HFF-Myc (cell line): ENCODE measurements around the gene KRTAP4-5.
"Not testable (repeated sequence)": the region's sequence is repeated elsewhere in the genome, so short reads cannot be mapped to it uniquely, and the experiment has no call there.

Experiments used
- DNase-seq: peaks from one replicate; pipeline ENCODE4 v3.0.0-alpha.2; 2011; ENCODE audit warnings: low read depth; ENCODE audit errors: extremely low read depth
- H3K4me3 ChIP-seq: replicated peaks from 2 replicates; pipeline ENCODE4 v1.5.1; 2011; ENCODE audit warnings: low read depth, mild to moderate bottlenecking, control low read depth, low read length
- CTCF ChIP-seq: IDR thresholded peaks from 2 replicates; pipeline ENCODE4 v1.5.1; 2012; ENCODE audit warnings: mild to moderate bottlenecking, low read depth, low read length, control low read depth; ENCODE audit errors: missing control alignments

Gene KRTAP4-5

DNA sequence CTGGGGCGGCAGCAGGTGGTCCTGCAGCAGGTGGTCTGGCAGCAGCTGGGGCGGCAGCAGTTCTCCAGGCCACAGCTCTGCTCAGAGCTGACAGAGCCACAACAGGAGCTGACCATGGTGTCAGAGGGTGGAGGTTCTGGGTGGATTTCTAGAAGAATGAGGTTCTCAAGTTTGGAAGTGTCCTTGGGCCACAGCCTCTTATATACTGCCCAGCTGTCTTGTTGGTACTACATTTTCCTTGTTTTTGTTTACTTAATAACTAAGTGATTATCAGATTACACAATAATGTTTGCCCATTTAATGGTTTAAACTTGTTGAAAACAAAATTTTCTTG lies at the start of gene KRTAP4-5:
Gene KRTAP4-5 (minus strand): TSS at position 174 of the 334 bp plus-strand sequence. CDS start 58 bp downstream, at position 116.
- no peak for DNase-seq
- no peak within 1 kb of the TSS for H3K4me3 ChIP-seq
- TF ChIP-seq CTCF, result no peak

DNA sequence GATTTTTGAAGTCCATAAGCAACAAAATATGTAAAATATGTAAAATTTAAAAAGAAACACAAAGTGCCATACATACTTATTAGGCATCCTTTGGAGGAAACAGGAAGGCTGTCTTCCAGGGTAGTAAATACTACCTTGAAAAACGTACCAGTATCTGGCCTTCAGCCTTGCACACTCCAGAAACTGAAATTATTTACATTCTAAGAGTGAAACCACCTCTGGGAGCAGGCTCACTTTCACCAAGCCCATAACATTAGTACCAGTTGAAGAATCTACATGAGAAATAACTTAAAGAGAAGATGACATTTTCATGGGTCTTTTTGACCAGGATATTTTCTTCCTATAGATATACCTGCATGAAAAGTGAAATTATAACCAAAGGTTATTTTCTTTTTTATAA lies 46.4 kb upstream of the KRTAP4-5 start:
- TF ChIP-seq CTCF, result no peak
- no peak for DNase-seq
- H3K4me3 ChIP-seq, result no peak overlapping the region

GRCh38 chr17:41190328-41190727 lies 40.7 kb upstream of the KRTAP4-5 start:
- no peak overlapping the region for H3K4me3 ChIP-seq
- DNase-seq, result no peak
- TF ChIP-seq CTCF, result no peak

GRCh38 chr17:41189837-41190318 lies 40.3 kb upstream of the KRTAP4-5 start, which contains the start of gene KRTAP9-1:
Gene KRTAP9-1 (plus strand): TSS chr17:41189887. CDS start chr17:41189887, 0 bp downstream.
- H3K4me3 ChIP-seq, DNase-seq: not testable (repeated sequence)

DNA sequence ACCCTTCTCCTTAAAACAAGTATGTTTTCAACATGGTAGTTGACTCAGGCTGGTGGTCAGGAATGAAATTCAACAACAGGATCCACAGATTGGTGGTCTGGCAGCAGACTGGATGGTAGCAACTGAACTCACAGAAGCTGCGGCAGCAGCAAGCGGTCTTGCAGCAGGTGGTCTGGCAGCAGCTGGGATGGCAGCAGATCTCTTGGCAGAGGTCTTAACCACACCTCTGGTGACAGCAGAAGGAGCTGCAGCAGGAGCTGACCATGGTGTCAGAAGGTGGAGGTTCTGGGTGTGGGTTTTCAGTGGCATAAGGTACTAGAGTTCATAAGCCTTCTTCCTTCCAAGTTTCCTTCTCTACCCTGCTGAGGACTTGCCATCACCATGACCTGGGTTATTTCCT lies 37.2 kb upstream of the KRTAP4-5 start:
- no peak for TF ChIP-seq CTCF
- H3K4me3 ChIP-seq, result no peak overlapping the region
- no peak for DNase-seq

DNA sequence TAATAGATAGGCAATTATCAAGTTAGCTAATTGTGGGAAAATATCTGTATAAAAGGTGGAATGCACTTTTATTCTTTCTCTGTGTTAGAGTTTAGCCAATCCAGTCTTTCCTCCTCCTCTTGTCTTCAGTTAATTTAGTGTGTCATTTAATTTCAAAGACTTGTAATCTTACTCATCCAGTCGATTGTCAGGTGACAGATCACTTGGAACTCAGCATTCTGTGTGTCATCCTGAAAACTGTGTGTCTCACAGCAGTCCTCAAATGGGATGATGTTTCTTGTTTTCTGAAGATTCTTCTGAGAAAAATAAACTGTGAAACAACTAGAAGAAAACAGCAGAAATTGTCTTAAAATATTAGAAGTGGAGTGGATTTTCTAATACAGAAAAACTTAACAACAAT lies 35.4 kb upstream of the KRTAP4-5 start:
- no peak for TF ChIP-seq CTCF
- DNase-seq, result no peak
- H3K4me3 ChIP-seq, result no peak overlapping the region

DNA sequence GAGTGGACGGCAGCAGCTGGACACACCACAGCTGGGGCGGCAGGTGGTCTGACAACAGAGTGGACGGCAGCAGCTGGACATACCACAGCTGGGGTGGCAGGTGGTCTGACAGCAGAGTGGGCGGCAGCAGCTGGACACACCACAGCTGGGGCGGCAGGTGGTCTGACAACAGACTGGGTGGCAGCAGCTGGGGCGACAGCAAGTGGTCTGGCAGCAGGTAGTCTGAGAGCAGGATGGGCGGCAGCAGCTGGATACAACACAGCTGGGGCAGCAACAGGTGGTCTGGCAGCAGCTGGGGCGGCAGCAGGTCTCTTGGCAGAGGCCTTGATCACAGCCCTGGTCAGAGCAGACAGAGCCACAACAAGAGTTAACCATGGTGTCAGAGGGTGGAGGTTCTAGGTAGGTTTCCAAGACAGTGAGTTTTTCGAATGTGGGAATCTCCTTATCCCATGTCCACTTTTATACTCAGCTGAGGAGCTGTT lies 34.9 kb upstream of the KRTAP4-5 start, which contains the start of gene KRTAP4-1:
Gene KRTAP4-1 (minus strand): TSS at position 432 of the 482 bp plus-strand sequence. CDS start 57 bp downstream, at position 375.
- no peak within 1 kb of the TSS for H3K4me3 ChIP-seq
- TF ChIP-seq CTCF, result no peak
- DNase-seq, result no peak
